ENCODE data around the gene ATG10.

DNA sequence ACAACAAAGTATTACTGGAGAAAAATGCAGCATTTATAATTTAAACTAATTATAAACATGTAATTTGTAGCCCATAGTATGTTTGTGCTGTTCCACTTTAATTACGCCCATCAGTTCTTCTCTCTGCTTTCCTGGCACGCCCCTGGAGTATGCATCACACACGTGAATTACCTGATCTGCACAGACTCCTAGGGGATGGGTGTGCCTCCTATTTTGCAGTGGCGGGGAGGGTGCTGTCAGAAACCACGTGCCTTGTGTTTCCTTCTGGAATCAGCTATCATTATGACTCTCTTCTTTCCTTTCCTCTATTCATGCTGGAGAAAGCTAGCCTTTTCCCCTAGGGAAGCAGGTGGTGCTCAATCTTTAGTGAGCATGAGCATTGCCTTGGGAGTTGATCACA, 263.1 kb downstream of the ATG10 start:
- TF ChIP-seq, protein P1, sequence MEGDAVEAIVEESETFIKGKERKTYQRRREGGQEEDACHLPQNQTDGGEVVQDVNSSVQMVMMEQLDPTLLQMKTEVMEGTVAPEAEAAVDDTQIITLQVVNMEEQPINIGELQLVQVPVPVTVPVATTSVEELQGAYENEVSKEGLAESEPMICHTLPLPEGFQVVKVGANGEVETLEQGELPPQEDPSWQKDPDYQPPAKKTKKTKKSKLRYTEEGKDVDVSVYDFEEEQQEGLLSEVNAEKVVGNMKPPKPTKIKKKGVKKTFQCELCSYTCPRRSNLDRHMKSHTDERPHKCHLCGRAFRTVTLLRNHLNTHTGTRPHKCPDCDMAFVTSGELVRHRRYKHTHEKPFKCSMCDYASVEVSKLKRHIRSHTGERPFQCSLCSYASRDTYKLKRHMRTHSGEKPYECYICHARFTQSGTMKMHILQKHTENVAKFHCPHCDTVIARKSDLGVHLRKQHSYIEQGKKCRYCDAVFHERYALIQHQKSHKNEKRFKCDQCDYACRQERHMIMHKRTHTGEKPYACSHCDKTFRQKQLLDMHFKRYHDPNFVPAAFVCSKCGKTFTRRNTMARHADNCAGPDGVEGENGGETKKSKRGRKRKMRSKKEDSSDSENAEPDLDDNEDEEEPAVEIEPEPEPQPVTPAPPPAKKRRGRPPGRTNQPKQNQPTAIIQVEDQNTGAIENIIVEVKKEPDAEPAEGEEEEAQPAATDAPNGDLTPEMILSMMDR (IDR thresholded peaks at IDR 0.05), result no peak
- no peak for TF ChIP-seq POLR2A (IDR thresholded peaks at IDR 0.05)

Measured in lower leg skin (tissue), 3 donors.